PC-9 (cell line): ENCODE measurements around the gene PRKACA.

Source experiments
- EZH2 ChIP-seq: fragments of 200-600 bp; sonication (generic); IDR thresholded peaks from 2 replicates; pipeline ENCODE4 v1.8.0; 2017; ENCODE audit warnings: antibody characterized with exemption, low read depth
- TF ChIP-seq, protein P1 (sequence below): fragments of 200-600 bp; sonication (generic); conservative IDR thresholded peaks from 2 replicates; pipeline ENCODE4 v1.6.1; 2017; ENCODE audit warnings: mixed run types, antibody characterized with exemption, mild to moderate bottlenecking, moderate library complexity

DNA sequence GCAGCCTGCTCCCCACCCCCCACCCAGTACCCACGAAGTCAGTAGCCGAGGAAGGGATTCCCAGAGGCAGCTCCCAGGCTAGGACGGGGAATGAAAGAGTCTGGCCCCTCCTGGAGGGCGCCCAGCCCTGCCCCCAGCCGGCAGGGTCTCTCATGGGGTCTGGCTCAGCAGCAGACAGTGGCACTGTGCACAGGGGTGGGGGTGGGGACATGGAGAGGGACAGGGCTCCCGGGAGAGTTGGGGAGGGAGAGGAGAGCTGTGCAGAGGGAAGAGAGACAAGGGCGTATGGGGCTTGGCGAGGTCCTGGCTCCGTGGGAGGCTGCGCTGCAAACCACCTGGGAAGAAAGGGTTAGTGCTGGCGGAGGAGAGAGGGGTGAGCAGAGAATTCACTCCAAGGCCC lies 46.5 kb upstream of the PRKACA start:
- TF ChIP-seq, protein P1, sequence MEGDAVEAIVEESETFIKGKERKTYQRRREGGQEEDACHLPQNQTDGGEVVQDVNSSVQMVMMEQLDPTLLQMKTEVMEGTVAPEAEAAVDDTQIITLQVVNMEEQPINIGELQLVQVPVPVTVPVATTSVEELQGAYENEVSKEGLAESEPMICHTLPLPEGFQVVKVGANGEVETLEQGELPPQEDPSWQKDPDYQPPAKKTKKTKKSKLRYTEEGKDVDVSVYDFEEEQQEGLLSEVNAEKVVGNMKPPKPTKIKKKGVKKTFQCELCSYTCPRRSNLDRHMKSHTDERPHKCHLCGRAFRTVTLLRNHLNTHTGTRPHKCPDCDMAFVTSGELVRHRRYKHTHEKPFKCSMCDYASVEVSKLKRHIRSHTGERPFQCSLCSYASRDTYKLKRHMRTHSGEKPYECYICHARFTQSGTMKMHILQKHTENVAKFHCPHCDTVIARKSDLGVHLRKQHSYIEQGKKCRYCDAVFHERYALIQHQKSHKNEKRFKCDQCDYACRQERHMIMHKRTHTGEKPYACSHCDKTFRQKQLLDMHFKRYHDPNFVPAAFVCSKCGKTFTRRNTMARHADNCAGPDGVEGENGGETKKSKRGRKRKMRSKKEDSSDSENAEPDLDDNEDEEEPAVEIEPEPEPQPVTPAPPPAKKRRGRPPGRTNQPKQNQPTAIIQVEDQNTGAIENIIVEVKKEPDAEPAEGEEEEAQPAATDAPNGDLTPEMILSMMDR = no peak
- TF ChIP-seq EZH2 = no peak
